GM19043 (cell line): ENCODE measurements around the gene NDUFB10.

ENCODE experiments used
- ATAC-seq: cut with Tn5 transposase; IDR thresholded peaks from one replicate; pipeline ENCODE4 v1.9.1; 2021; ENCODE audit warnings: low read depth; ENCODE audit not compliant: unreplicated experiment

Gene NDUFB10

DNA sequence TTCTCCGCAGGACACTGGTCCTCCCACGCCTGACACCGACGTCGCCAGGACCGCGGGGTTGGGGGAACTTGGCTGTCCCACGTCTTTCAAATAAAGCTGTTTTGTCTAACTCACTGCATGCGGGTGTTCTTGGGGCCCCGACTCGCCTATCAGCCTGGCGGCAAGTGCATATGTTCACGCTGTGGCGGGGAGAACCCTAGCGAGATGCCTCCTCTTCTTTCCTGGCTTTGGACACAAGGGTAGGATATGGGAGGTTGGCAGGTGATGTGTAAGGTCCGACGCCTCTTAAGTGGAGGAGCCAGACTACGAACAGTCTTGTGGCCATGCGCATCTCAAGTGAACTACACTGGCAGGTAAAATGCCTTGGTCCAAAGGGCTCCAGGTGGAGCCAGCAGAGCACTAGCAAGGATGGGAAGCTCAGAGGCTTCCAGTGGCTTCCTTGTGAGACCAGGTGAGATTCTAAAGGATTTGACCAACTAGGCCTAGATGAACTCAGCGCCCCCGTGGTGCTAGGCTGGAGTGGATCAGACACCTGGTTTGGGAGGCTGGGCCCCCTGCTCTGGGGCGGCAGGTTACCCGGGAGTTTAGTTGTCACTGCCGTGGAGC, 6.2 kb downstream of the NDUFB10 start:
- no peak for ATAC-seq

DNA sequence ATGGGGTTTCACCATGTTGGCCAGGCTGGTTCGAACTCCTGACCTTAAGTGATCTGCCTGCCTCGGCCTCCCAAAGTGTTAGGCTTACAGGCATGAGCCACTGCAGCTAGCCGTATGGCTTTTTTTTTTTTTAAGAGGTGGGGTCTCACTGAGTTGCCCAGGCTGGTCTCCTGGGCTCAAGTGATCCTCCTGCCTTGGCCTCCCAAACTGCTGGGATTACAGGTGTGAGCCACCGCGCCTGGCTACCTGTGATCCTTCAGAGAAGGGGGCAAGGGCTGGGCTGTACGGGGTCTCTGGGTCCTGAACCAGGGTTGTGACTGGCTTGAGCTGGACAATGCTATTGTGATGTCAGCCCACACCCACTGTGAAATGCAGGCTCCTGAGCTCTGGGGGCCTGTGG, 7.1 kb downstream of the NDUFB10 start, which contains the start of gene RNF151:
Gene RNF151 (plus strand): TSS at position 397 of the 400 bp plus-strand sequence. CDS start 26 bp downstream, outside the sequence.
- ATAC-seq: no peak

DNA sequence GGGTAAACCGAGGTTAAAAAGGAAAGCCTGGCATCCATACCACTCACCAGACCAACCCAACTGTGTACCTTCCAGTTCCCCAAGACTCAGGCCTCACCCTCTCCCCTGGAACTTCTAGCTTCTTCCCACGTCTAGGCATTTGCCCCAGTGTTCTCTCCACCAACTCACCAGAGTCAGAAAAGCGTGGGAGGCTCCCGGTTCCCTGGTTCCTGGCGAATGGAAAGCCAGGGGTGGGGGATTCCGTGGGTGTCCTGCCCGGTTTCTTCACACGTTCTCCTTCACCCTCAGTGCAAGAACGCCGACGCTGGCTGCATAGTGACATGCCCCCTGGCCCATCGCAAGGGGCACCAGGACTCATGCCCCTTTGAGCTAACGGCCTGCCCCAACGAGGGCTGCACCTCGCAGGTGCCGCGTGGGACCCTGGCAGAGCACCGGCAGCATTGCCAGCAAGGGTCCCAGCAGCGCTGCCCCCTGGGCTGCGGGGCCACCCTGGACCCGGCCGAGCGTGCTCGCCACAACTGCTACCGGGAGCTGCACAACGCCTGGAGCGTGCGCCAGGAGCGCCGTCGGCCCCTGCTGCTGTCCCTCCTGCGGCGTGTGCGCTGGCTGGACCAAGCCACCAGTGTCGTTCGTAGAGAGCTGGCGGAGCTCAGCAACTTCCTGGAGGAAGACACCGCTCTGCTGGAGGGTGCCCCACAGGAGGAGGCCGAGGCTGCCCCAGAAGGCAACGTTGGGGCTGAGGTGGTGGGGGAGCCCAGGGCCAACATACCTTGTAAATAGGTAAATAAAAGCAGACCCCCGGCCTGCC, 9.0 kb downstream of the NDUFB10 start:
- ATAC-seq: no peak

DNA sequence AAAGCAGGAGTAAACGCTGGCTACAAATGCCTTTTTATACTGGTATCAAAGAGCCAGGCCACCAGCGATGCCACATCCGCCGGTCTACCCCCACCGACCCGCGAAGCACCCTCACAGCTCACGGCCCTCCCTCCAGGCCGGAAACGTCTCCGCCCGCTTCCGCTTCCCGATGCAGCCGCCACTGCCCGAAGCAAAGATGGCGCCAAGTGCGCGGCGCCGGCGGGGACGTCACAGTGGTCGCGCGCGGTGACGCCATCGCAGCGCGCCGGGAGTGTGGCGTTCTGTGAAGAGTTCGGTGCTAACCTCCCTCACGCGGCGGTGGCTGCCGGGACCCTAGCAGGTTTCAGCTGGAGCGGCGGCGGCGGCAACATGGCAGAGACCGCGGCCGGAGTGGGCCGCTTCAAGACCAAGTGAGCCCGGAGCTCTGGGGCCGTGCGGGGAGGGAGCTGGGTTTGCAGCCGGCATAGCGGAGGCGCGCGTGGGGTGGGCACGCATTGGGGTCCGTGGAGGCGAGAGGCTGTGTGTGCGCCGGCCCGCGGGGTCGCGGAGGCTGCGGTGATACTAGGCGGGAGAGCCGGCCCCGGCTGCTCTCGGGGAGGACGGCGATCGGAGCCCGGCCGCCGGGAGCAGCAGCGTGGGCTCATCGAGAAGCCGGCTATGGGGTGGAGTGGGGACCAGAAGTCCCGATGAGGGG, 12.6 kb downstream of the NDUFB10 start, which contains the start of gene TBL3:
Gene TBL3 (plus strand): TSS at position 258 of the 694 bp plus-strand sequence. CDS start 112 bp downstream, at position 370.
- ATAC-seq: peak; percentile 76

DNA sequence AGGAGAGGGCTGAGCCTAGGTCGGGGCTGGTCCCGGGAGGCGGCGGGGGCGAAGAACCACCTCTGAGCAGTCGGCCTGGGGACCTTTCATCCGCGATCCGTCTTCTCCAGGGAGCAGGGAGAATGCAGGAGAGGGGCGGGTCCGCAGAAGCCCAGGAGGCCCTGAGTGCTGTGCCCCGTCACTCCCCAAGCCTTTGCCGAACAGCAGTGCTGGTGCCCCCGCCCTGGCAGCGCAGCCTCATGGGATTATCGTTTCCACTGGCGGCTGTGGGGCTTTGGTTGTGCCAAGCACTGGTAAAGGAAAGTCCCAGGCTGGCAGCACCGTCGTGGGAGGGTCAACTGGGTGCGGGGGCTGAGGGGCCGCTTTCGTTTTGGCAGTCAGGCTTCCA, 13.1 kb downstream of the NDUFB10 start:
- no peak for ATAC-seq

DNA sequence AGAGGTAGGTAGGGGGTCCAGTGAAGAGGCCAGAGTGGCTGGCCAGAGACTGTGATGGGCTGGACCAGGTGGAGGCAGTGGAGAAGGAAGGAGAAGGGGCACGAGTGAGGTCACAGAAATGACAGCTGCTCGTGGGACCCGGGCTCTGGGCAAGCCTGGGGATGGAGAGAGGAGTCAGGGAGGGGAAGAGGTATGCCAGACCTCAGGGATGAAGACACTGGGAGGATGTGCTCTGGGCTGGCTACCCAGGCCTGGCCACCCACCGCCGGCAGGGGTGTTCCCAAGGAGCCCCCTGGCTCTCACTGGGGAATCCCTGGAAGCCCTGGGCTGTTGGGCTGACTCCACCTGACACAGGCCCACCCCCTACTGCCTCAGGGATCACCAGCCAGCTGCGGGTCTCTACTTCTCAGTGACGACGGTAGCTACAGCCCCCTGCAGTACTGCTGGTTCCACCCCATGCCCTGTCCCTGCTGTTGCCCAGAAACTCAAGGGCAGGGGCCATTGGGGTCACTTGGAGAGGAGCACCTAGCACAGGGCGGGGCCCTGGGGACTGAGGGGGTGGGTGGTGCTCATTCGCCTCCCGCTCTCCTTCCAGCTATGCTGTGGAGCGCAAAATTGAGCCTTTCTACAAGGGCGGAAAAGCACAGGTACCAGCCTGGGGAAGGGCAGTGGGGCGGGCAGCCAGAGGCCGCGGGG, 14.3 kb downstream of the NDUFB10 start:
- ATAC-seq: no peak

DNA sequence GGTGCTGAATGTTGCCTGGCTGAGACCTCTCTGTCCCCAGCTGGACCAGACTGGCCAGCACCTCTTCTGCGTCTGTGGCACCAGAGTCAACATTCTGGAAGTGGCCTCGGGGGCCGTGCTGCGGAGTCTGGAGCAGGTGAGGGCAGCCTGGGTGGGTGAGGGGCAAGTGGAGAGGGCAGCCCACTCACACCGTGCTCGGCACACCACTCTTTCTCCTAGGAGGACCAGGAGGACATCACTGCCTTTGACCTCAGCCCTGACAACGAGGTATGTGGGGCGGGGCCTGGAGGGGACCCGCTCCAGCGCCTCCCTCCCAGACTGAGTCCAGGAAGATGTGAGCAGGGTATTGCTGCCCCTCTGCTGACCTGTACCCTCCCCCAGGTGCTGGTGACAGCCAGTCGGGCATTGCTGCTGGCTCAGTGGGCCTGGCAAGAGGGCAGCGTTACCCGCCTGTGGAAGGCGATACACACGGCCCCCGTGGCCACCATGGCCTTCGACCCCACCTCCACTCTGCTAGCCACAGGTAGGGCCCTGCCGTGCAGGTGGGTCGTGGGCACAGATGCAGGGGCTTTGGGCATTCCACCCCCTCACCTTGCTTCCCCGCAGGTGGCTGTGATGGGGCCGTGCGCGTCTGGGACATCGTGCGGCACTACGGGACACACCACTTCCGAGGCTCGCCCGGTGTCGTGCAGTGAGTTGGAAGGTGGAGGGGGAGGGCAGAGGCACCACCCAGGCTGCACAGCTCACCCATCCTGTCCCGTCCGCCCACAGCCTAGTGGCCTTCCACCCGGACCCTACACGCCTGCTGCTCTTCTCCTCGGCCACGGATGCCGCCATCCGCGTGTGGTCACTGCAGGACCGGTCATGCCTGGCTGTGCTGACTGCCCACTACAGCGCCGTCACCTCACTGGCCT, 15.1 kb downstream of the NDUFB10 start:
- ATAC-seq: no peak

DNA sequence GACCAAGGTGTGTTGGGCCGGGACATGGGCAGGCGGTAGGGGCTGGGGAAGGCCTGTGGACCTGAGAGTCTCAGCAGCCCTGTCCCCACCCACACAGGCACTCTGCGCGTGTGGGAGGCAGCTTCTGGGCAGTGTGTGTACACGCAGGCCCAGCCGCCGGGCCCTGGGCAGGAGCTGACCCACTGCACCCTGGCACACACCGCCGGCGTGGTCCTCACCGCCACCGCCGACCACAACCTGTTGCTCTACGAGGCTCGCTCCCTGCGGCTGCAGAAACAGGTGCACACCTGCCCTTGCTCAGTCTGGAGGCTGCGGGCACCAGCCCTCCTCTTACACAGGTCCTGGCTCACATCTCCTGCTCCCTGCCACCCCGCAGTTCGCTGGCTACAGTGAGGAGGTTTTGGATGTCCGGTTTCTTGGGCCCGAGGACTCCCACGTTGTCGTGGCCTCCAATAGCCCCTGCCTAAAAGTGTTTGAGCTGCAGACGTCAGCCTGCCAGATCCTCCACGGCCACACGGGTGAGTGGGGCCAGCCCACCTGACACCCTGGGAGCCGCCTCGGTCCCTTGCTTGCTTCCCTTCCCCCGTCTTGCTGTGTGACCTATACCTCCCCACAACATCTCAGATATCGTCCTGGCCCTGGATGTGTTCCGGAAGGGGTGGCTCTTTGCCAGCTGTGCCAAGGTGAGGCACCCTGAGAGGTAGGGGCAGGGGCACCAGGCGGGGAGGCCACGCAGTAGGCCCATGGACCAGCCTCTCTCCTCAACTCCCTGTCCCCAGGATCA, 16.3 kb downstream of the NDUFB10 start:
- ATAC-seq: no peak

DNA sequence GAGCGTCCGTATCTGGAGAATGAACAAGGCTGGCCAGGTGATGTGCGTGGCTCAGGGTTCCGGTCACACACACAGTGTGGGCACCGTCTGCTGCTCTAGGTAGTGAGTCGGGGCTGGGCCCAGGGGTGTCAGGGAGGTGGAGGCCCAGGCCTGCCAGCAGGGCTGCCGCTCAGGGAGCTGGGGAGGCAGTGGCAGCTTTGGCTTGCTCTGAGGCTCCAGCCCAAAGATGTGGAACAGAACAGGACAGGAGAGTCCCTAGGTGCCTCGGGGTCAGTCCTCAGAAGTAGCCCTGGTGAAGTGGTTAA, 16.8 kb downstream of the NDUFB10 start:
- ATAC-seq: no peak

DNA sequence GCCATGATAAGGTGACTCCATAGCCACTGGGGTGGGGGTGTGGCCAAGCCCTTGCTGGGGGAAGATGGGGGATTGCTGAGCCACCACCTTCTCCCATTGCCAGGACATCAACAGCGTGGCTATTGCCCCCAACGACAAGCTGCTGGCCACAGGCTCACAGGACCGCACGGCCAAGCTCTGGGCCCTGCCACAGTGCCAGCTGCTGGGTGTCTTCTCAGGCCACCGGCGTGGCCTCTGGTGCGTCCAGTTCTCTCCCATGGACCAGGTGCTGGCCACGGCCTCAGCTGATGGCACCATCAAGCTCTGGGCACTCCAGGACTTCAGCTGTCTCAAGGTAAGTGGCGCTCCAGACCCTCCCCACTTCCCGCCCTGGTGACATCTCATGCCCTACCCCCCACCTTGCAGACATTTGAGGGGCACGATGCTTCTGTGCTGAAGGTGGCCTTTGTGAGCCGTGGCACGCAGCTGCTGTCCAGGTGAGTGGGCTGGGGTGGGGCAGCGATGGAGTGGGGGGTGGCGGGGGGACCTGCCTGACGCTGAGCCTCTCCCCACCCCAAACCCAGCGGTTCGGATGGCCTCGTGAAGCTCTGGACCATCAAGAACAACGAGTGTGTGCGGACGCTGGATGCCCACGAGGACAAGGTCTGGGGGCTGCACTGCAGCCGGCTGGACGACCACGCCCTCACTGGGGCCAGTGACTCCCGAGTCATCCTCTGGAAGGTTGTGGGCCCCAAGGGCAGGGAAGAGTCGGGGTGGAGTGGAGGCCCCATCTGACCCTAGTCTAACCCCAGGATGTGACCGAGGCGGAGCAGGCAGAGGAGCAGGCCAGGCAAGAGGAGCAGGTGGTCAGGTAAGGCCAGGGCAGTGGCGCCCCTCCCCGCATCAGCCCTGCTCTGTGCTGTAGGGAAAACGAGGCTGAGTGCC, 17.9 kb downstream of the NDUFB10 start:
- no peak for ATAC-seq

DNA sequence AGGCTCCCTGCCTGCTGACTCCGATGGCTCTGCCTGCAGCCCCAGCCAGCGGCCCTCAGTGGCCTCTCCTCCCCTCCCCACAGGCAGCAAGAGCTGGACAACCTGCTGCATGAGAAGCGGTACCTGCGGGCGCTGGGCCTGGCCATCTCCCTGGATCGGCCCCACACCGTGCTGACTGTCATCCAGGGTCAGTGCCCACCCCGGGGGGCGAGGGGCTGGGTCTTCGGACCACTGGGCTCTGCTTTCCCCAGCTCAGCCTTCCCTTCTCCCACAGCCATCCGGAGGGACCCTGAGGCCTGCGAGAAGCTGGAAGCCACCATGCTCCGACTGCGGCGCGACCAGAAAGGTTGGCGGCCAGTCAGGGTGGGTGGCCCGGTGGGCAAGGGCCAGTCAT, 18.5 kb downstream of the NDUFB10 start:
- no peak for ATAC-seq

DNA sequence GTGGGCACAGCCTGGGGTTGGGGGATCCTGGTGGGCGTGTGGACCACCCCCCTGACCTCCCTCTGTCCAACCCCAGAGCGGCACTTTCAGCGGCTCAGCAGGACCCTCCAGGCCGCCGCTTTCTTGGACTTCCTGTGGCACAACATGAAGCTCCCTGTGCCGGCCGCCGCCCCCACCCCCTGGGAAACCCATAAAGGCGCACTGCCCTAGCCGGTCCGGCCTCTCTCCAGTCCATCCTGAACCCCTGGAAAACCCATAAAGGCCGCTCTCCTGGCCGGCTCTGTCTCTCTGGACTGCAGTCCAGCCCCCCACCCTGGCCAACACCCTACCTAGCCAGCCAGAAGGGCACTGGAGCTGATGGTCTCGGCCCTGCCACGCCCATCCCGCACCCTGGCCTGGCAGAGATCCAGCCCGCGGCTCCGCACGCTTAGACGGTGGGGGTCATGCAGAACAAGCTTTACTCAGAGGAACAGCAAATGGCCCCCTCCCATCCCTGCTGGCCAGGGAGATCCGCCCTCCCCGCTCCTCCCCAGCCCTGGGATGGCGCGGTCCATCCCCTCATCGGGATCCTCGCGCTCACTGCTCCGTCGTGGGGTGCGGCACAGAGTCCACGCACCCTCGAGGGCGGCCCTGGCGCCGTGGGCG, 19.3 kb downstream of the NDUFB10 start:
- ATAC-seq: no peak

DNA sequence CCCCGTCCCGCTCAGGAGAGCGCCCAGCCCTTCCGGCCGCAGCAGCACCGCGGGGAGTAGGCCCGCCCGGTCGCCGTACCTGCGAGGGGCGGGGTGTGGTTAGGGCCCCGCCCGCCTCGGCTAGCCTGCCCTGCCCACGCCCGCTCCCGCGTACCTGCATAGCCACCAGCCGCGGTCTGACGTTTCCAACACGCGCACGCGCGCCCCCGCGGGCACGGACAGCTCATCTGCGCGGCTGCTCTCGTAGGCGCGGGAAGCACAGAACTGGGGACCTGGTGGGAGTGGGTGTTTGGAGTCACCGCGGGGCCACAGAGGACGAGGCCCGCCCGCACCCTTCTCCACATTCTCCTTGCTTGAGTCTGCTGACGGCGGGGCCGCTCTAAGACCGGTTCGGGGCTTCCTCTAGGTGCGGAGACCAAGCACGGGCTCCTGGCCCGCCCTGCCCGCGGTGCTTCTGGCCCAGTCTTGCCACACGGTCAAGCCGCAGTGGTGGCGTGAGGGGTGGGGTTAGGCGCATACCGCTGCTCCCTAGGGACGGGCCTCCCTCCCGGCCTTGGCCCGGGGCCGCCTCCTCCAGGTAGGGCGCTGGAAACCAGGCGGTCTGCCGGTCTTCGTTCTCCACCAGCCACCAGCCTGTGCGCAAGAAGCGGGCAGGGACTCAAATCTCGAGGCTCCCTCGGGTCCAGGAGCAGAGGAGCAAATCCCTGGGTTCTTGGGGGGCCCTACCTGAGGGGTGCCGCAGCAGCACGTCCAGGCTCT, 20.1 kb downstream of the NDUFB10 start:
- no peak for ATAC-seq

DNA sequence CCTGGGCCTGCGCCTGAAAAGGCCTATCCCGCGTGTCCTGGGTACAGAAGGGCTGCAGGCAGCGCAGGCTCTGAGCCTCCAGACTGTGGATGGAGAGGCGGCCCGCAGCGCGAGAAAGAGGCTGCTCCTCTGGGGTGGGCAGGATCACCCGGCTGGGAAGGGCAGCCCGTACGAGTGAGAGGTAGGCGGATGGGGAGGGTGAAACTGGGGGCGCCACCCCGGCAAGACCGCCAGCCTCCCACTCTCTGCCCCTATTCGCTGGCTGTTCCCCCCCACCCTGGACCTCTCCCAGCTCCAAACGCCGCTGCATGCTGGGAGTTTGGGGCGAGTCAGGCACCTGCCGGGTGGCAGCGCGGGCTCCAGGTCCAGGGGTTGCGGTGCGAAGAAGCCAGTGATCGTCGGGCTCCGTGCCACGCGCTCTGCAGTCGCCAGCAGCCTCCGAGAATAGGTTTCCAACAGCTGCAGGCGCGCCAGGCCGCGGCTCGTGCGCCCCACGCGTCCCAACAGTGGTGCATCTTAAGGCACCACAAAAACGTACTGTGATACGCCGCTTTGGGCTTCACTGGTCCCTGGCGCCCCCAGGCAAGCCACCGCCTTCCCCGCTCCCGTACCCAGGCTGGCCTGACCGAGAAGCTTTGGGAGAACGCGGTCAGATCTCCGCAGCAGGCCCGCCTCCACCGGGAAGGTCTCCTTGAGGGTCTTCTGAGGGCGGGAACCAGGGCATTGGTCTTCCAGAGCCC, 20.9 kb downstream of the NDUFB10 start:
- ATAC-seq: no peak

DNA sequence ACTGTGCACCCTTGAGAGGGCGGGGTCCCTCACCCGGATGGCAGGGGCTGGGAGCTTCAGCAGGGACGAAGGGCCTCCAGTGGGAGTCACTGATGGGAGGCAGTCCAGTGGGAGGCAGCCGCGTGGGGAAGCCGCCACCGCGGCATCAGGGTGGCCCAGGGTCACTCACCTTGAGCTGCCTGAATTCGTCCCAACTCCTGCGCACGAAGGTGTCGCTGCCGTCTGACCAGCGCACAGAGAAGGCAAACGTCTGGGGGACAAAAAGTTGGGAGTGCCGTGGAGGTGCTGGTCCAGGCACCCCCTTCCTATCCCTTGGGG, 21.4 kb downstream of the NDUFB10 start:
- ATAC-seq: no peak

DNA sequence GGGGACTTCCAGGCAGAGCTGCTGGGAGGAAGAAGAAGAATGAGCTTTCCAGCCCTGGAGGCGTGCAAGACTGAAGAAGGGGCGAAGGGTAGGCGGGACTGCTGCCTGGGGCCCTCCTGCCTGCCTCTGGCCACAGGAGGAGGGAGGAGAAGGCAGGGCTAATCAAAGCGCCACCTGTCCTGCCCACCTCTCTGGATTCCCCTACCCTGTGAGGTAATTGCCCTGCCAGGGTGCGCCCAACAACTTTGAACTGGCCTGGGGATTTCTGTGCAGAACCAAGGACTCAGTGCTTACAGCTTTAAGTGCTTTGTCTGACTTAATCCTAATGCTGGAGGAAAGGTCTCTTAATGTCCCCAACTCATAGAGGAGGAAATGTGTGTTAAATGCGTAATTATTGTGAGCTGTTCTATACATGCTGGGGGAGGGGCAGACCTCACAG, 22.1 kb downstream of the NDUFB10 start, which contains the start of gene NOXO1:
Gene NOXO1 (minus strand): TSS at position 72 of the 439 bp plus-strand sequence. CDS start 290 bp downstream, outside the sequence.
- no peak for ATAC-seq
